ENCODE results near the gene PRCP. TPM values are rescaled to one million over a fixed set of nuclear protein-coding genes. Genes with fewer than 3 reads are reported as not detected.

PRCP gene
- total and polyA plus RNA-seq, 4 donors = 143 to 198 (median 174) TPM

GRCh38 chr11:82848829-82849228, 51.4 kb downstream of the PRCP start:
- peaks cover 5% of the 10 kb centered on the region for H3K4me1 ChIP-seq (ENCODE audit: control insufficient read depth, insufficient read depth, low read length)
- H3K4me3 ChIP-seq (ENCODE audit: low read depth, low read length) = no peak overlapping the region
- no peak overlapping the region for H3K27ac ChIP-seq (ENCODE audit: low read depth, low read length)
- DNase-seq (ENCODE audit: low read depth in 4 of 6, low spot score in 6 of 6) = no peak
- peaks cover 3% of the 10 kb centered on the region for H3K36me3 ChIP-seq (ENCODE audit: control insufficient read depth, insufficient read depth, low read length)
- no peaks in the 10 kb centered on the region for H3K27me3 ChIP-seq (ENCODE audit: control insufficient read depth, insufficient read depth, low read length)
- no peaks in the 10 kb centered on the region for H3K9me3 ChIP-seq (ENCODE audit: control insufficient read depth, insufficient read depth, low read length)

DNA sequence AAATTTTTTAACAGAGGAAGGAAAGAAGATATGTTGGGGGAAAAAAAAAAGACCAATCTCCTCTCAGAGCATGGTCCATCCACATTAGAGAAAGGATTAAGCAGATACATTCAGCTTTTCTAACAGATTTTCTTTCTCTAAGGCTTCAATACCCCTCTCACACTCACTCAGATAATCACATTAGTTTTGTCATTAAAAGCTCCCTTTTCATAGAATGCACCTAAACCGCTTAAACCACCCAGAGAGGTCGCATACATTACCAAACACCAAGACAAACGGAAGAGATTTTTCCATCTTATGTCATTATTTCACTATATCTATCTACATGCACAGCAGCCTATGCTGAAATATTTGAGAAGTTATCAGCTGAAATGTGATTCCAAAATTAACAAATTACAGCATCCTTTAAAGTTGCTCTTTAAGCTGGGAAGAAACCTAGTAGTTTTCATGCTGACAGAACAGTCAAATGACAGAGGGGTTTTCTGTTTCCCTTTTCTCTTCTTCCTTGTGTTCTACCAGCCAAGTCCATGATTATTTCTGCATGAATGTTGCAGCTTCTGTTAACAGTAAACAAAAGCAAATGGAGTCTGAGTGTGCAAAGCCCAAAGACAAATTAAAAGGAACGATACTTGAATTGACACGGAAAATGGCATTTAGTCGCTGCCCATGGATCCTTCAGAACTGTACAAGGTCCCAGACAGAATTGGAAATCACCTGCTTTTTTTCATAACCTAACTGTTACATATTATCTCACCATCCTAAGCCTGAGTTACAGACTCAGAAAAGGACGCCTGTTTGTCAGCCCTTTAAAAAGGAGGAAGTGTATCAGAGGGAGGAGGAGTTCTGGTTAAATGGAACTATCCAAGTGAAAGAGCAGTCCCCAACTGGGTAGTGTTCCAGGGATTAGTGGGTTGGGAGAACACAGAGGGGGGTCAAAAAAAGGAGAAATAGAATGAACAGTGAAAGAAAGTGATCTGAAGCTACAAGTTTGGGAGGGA, 54.6 kb downstream of the PRCP start:
- peak in 3 of 6 donors; percentile 58 to 83 (median 77) for DNase-seq (ENCODE audit: low read depth in 4 of 6, low spot score in 6 of 6)
- 17% methylated on average over 4 of the region's 7 CpGs for WGBS (ENCODE audit: insufficient coverage)
- H3K4me3 ChIP-seq (ENCODE audit: low read depth, low read length) = peak overlapping the region; percentile 26
- no peaks in the 10 kb centered on the region for H3K27me3 ChIP-seq (ENCODE audit: control insufficient read depth, insufficient read depth, low read length)
- peak overlapping the region; percentile 88 for H3K27ac ChIP-seq (ENCODE audit: low read depth, low read length)
- H3K36me3 ChIP-seq (ENCODE audit: control insufficient read depth, insufficient read depth, low read length) = peaks cover 3% of the 10 kb centered on the region
- peaks cover 17% of the 10 kb centered on the region for H3K4me1 ChIP-seq (ENCODE audit: control insufficient read depth, insufficient read depth, low read length)
- no peaks in the 10 kb centered on the region for H3K9me3 ChIP-seq (ENCODE audit: control insufficient read depth, insufficient read depth, low read length)

DNA sequence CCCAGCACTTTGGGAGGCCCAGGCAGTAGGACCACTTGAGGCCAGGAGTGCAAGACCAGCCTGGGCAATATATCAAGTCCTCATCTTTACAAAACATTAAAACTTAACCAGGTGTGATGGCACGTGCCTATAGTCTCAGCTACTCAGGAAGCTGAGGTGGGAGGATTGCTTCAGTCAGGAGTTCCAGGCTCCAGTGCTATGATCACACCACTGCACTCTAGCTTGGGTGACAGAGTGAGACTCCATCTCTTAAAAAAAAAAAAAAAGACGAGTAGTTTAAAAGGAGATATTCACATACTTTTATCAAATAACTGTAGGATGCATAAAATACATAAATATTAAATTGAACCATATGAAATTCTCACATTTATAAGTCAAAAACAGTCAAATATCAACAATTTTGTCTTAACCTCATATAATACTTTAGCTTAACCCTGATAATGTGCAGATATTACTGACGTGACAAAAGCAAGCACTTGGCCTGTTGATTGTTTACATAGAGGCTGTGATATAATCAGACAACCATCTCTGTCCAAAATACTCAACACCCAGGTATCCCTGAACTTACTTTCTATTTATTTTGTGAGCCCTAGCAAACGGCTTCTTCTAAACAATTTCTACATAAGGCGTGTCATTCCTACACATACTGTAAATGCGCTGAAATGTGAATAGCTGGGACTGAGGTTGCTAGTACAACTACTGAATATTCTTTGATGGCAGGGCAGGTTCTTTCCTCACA, 57.0 kb downstream of the PRCP start:
- Histone ChIP-seq H3K27ac (ENCODE audit: low read depth, low read length) (peak overlapping the region; percentile 90), H3K27me3 (ENCODE audit: control insufficient read depth, insufficient read depth, low read length) (no peaks in the 10 kb centered on the region), H3K4me3 (ENCODE audit: low read depth, low read length) (no peak overlapping the region), H3K9me3 (ENCODE audit: control insufficient read depth, insufficient read depth, low read length) (no peaks in the 10 kb centered on the region), H3K4me1 (ENCODE audit: control insufficient read depth, insufficient read depth, low read length) (peaks cover 17% of the 10 kb centered on the region), H3K36me3 (ENCODE audit: control insufficient read depth, insufficient read depth, low read length) (no peaks in the 10 kb centered on the region)
- no peak for DNase-seq (ENCODE audit: low read depth in 4 of 6, low spot score in 6 of 6)
- no CpG with 5 or more reads among the region's 6 CpGs for WGBS (ENCODE audit: insufficient coverage)

- Histone ChIP-seq H3K36me3 (ENCODE audit: control insufficient read depth, insufficient read depth, low read length) (no peaks in the 10 kb centered on the region), H3K27ac (ENCODE audit: low read depth, low read length) (peak overlapping the region; percentile 90)
- DNase-seq (ENCODE audit: low read depth in 4 of 6, low spot score in 6 of 6) = peak in 4 of 6 donors; percentile 67 to 90 (median 78)
Measured at GRCh38 chr11:82842019-82842418, 58.2 kb downstream of the PRCP start.

DNA sequence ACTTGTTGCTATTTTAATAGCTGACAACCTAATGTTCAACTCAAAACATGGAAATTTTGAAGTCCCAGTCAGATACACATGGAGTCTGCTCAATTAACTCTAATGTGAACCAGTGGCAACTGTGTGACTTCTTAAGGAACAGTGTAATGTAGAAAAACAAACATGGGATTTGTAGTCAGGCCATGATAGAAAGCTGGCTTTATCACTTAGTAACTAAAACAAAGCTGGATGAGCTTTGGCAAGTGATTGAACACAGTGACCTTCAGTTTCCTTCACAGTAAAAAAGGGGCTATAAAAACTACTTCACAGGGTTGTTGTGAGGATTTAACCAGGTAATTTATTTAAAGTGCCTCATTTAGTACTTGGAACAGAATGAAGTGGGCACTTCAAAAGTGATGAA, 62.6 kb downstream of the PRCP start:
- Histone ChIP-seq H3K4me1 (ENCODE audit: control insufficient read depth, insufficient read depth, low read length) (peaks cover 11% of the 10 kb centered on the region), H3K4me3 (ENCODE audit: low read depth, low read length) (no peak overlapping the region), H3K27me3 (ENCODE audit: control insufficient read depth, insufficient read depth, low read length) (no peaks in the 10 kb centered on the region), H3K36me3 (ENCODE audit: control insufficient read depth, insufficient read depth, low read length) (peaks cover 8% of the 10 kb centered on the region), H3K9me3 (ENCODE audit: control insufficient read depth, insufficient read depth, low read length) (no peaks in the 10 kb centered on the region), H3K27ac (ENCODE audit: low read depth, low read length) (peak overlapping the region; percentile 21)
- DNase-seq (ENCODE audit: low read depth in 4 of 6, low spot score in 6 of 6) = peak in 1 of 6 donors; percentile 39

More at GRCh38 chr11:82842019-82842418, 58.2 kb downstream of the PRCP start:
- H3K27me3 ChIP-seq (ENCODE audit: control insufficient read depth, insufficient read depth, low read length) = no peaks in the 10 kb centered on the region
- WGBS (ENCODE audit: insufficient coverage) = 37% methylated on average over 2 of the region's 2 CpGs
- peaks cover 17% of the 10 kb centered on the region for H3K4me1 ChIP-seq (ENCODE audit: control insufficient read depth, insufficient read depth, low read length)
- no peaks in the 10 kb centered on the region for H3K9me3 ChIP-seq (ENCODE audit: control insufficient read depth, insufficient read depth, low read length)
- no peak overlapping the region for H3K4me3 ChIP-seq (ENCODE audit: low read depth, low read length)

- no peaks in the 10 kb centered on the region for H3K9me3 ChIP-seq (ENCODE audit: control insufficient read depth, insufficient read depth, low read length)
- H3K36me3 ChIP-seq (ENCODE audit: control insufficient read depth, insufficient read depth, low read length) = peaks cover 8% of the 10 kb centered on the region
- no peak overlapping the region for H3K4me3 ChIP-seq (ENCODE audit: low read depth, low read length)
- no peak for DNase-seq (ENCODE audit: low read depth in 4 of 6, low spot score in 6 of 6)
- H3K4me1 ChIP-seq (ENCODE audit: control insufficient read depth, insufficient read depth, low read length) = peaks cover 2% of the 10 kb centered on the region
- no peak overlapping the region for H3K27ac ChIP-seq (ENCODE audit: low read depth, low read length)
- no CpG with 5 or more reads among the region's 4 CpGs for WGBS (ENCODE audit: insufficient coverage)
- H3K27me3 ChIP-seq (ENCODE audit: control insufficient read depth, insufficient read depth, low read length) = no peaks in the 10 kb centered on the region
Measured at GRCh38 chr11:82832983-82833382, 67.2 kb downstream of the PRCP start.

DNA sequence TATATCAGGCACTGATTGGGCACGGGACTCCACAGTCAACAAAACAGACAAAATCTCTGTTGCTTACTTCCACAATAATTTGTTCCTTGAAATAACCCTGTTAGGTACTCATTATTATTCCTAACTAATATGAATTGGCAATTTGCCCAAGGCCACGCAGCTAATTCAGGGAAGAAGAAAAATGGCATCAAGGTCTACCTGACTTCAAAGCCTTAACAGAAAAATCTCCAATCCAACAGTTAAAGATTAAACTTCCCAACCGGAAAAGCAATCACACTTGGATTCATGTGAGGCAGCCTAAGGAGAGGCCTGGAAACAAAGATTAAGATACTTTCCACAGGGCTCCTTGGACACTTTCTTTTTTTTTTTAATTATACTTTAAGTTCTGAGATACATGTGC, 68.9 kb downstream of the PRCP start:
- peak overlapping the region; percentile 11 for H3K27ac ChIP-seq (ENCODE audit: low read depth, low read length)

DNA sequence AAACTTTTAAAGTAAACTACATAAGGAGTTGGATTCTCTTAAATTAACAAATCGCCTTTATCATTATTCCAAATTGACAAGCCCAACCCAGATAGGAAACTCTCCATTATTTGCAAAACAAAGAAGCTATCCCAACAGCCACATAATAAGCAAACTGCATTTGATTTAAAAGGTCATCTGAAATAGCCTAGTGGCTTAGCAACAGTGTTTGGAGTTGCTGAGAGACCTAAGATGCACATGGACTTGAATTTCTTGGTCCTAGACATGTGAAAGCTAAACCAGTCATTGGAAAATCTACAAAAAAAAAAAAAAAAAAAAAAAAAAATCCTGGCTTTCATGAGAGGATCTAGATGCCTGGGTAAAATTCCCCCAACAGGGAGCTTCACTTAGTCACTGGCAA, 69.5 kb downstream of the PRCP start:
- Histone ChIP-seq H3K27me3 (ENCODE audit: control insufficient read depth, insufficient read depth, low read length) (no peaks in the 10 kb centered on the region), H3K4me1 (ENCODE audit: control insufficient read depth, insufficient read depth, low read length) (no peaks in the 10 kb centered on the region), H3K4me3 (ENCODE audit: low read depth, low read length) (no peak overlapping the region), H3K36me3 (ENCODE audit: control insufficient read depth, insufficient read depth, low read length) (peaks cover 6% of the 10 kb centered on the region), H3K27ac (ENCODE audit: low read depth, low read length) (peak overlapping the region; percentile 11), H3K9me3 (ENCODE audit: control insufficient read depth, insufficient read depth, low read length) (no peaks in the 10 kb centered on the region)
- peak in 2 of 6 donors; percentile 54 to 56 for DNase-seq (ENCODE audit: low read depth in 4 of 6, low spot score in 6 of 6)
- WGBS (ENCODE audit: insufficient coverage) = no CpG with 5 or more reads among the region's 1 CpG

More for the DNA sequence above, 68.9 kb downstream of the PRCP start:
- Histone ChIP-seq H3K4me3 (ENCODE audit: low read depth, low read length) (no peak overlapping the region), H3K27me3 (ENCODE audit: control insufficient read depth, insufficient read depth, low read length) (no peaks in the 10 kb centered on the region), H3K4me1 (ENCODE audit: control insufficient read depth, insufficient read depth, low read length) (no peaks in the 10 kb centered on the region), H3K9me3 (ENCODE audit: control insufficient read depth, insufficient read depth, low read length) (no peaks in the 10 kb centered on the region), H3K36me3 (ENCODE audit: control insufficient read depth, insufficient read depth, low read length) (peaks cover 6% of the 10 kb centered on the region)
- WGBS (ENCODE audit: insufficient coverage) = 20% methylated on average over 1 of the region's 3 CpGs
- DNase-seq (ENCODE audit: low read depth in 4 of 6, low spot score in 6 of 6) = peak in 1 of 6 donors; percentile 17

- Histone ChIP-seq H3K4me3 (ENCODE audit: low read depth, low read length) (no peak overlapping the region), H3K27me3 (ENCODE audit: control insufficient read depth, insufficient read depth, low read length) (no peaks in the 10 kb centered on the region), H3K4me1 (ENCODE audit: control insufficient read depth, insufficient read depth, low read length) (no peaks in the 10 kb centered on the region), H3K27ac (ENCODE audit: low read depth, low read length) (no peak overlapping the region), H3K36me3 (ENCODE audit: control insufficient read depth, insufficient read depth, low read length) (no peaks in the 10 kb centered on the region), H3K9me3 (ENCODE audit: control insufficient read depth, insufficient read depth, low read length) (no peaks in the 10 kb centered on the region)
- WGBS (ENCODE audit: insufficient coverage) = 25% methylated on average over 1 of the region's 1 CpG
- DNase-seq (ENCODE audit: low read depth in 4 of 6, low spot score in 6 of 6) = no peak
Measured at GRCh38 chr11:82829101-82829500, 71.1 kb downstream of the PRCP start.
